LHCN-M2 (cell line): ENCODE data around the gene DECR2. TPM values are rescaled to one million over a fixed set of nuclear protein-coding genes. Genes with fewer than 3 reads are reported as not detected.
A peak's percentile ranks its signal among the peaks of the same experiment; 100 is the strongest.
"Not testable (repeated sequence)": the region's sequence is repeated elsewhere in the genome, so short reads cannot be mapped to it uniquely, and the experiment has no call there.

Source experiments
- DNase-seq: peaks from one replicate; pipeline ENCODE4 v3.0.0-alpha.2; 2012; ENCODE audit warnings: low read depth
- polyA plus RNA-seq: library from polyadenylated mRNA; unstranded; fragments of >200 nt; gene quantifications from one replicate; pipeline ENCODE4 v1.2.1, GENCODE V29; 2012; ENCODE audit warnings: missing spikeins
- total RNA-seq: library from RNA; depleted of rRNA; stranded (reverse); fragments of >200 nt; gene quantifications from 2 replicates; pipeline ENCODE4 v1.2.3, GENCODE V29; 2014; rRNA removed

DECR2 gene
- total RNA-seq, result 18.8 and 22.6 TPM in 2 replicates
- polyA plus RNA-seq, result 28.2 TPM

- peak; percentile 84 for DNase-seq
Measured at GRCh38 chr16:401468-402348, at the start of gene DECR2. TSS of gene DECR2 (plus strand) at chr16:401885. CDS start at chr16:401964, 79 bp downstream.

GRCh38 chr16:352547-353403 is 48.9 kb upstream of the DECR2 start, which contains the start of gene AXIN1:
TSS of gene AXIN1 (minus strand) at chr16:352723. CDS start at chr16:347025, 5,698 bp downstream.
- peak; percentile 77 for DNase-seq

- no peak for DNase-seq
Measured at GRCh38 chr16:353404-354290, 48.0 kb upstream of the DECR2 start.

GRCh38 chr16:354291-354881 is 47.3 kb upstream of the DECR2 start:
- DNase-seq, result no peak

- DNase-seq, result no peak
Measured at GRCh38 chr16:354971-355461, 46.7 kb upstream of the DECR2 start.

- no peak for DNase-seq
Measured at GRCh38 chr16:356741-357140, 44.9 kb upstream of the DECR2 start.

GRCh38 chr16:359067-359763 is 42.5 kb upstream of the DECR2 start:
- no peak for DNase-seq

- no peak for DNase-seq
Measured at GRCh38 chr16:359871-360697, 41.6 kb upstream of the DECR2 start.

GRCh38 chr16:360698-361336 is 40.9 kb upstream of the DECR2 start:
- DNase-seq, result no peak

- DNase-seq, result no peak
Measured at GRCh38 chr16:361341-361871, 40.3 kb upstream of the DECR2 start.

GRCh38 chr16:361872-362701 is 39.6 kb upstream of the DECR2 start:
- DNase-seq, result peak; percentile 63

GRCh38 chr16:362702-362999 is 39.0 kb upstream of the DECR2 start:
- not testable (repeated sequence) for DNase-seq

- DNase-seq, result no peak
Measured at GRCh38 chr16:363110-363765, 38.4 kb upstream of the DECR2 start.

GRCh38 chr16:363766-364490 is 37.8 kb upstream of the DECR2 start:
- no peak for DNase-seq

GRCh38 chr16:364595-365491 is 36.8 kb upstream of the DECR2 start:
- DNase-seq, result no peak
